Liver (tissue), 9 donors: ENCODE data around the gene RASGRP4. TPM values are rescaled to one million over a fixed set of nuclear protein-coding genes. Genes with fewer than 3 reads are reported as not detected.

Experiments used
- DNase-seq: peaks from one replicate; pipeline ENCODE4 v3.0.0-alpha.2; 2017; ENCODE audit warnings: low spot score
- H3K27ac ChIP-seq, 2 donors: one replicate each; pipeline ENCODE4 v1.7.0; 2013; ENCODE audit warnings: inconsistent platforms in 2 of 2, low read length in 2 of 2, control low read depth in 1 of 2, low read depth in 1 of 2, mild to moderate bottlenecking in 1 of 2
- H3K27me3 ChIP-seq, 4 donors: one replicate each; pipeline versions ENCODE4 v1.6.1 to v1.7.0; 2013; ENCODE audit warnings: low read length in 3 of 4, inconsistent platforms in 1 of 4, mild to moderate bottlenecking in 1 of 4, moderate library complexity in 1 of 4; ENCODE audit not compliant: control insufficient read depth in 4 of 4, insufficient read depth in 4 of 4
- H3K36me3 ChIP-seq, 4 donors: one replicate each; pipeline versions ENCODE4 v1.6.1 to v1.7.0; 2013; ENCODE audit warnings: low read length in 3 of 4, mild to moderate bottlenecking in 3 of 4, low read depth in 1 of 4, moderate library complexity in 1 of 4; ENCODE audit not compliant: control insufficient read depth in 4 of 4, insufficient read depth in 3 of 4
- H3K4me1 ChIP-seq, 4 donors: one replicate each; pipeline versions ENCODE4 v1.6.1 to v1.7.0; 2013; ENCODE audit warnings: low read length in 3 of 4, mild to moderate bottlenecking in 3 of 4, moderate library complexity in 1 of 4; ENCODE audit not compliant: control insufficient read depth in 4 of 4, insufficient read depth in 4 of 4
- H3K4me3 ChIP-seq, 3 donors: one replicate each; pipeline versions ENCODE4 v1.6.1 to v1.7.0; 2013; ENCODE audit warnings: low read length in 3 of 3, control low read depth in 1 of 3, low read depth in 1 of 3, mild to moderate bottlenecking in 1 of 3
- H3K9ac ChIP-seq, 2 donors: one replicate each; pipeline ENCODE4 v1.7.0; 2013; ENCODE audit warnings: low read length in 2 of 2, mild to moderate bottlenecking in 2 of 2, moderate library complexity in 2 of 2, control low read depth in 1 of 2, low read depth in 1 of 2
- H3K9me3 ChIP-seq, 4 donors: one replicate each; pipeline versions ENCODE4 v1.6.1 to v1.7.0; 2013; ENCODE audit warnings: low read length in 3 of 4; ENCODE audit not compliant: control insufficient read depth in 4 of 4
- ATF3 ChIP-seq: IDR thresholded peaks from 2 replicates; pipeline ENCODE4 v1.6.1; 2016; ENCODE audit warnings: antibody characterized with exemption
- EGR1 ChIP-seq, 2 donors: IDR thresholded peaks; 2 replicates each; pipeline ENCODE4 v1.6.1; 2016 to 2018; ENCODE audit warnings: antibody characterized with exemption in 2 of 2, low read depth in 2 of 2
- FOXA1 ChIP-seq: IDR thresholded peaks from 2 replicates; pipeline ENCODE4 v1.6.1; 2016; ENCODE audit warnings: antibody characterized with exemption
- FOXA2 ChIP-seq: IDR thresholded peaks from 2 replicates; pipeline ENCODE4 v1.6.1; 2016; ENCODE audit warnings: antibody characterized with exemption
- GABPA ChIP-seq, 2 donors: IDR thresholded peaks in 1 of 2; conservative IDR thresholded peaks in 1 of 2; 2 replicates each; pipeline ENCODE4 v1.6.1; 2016; ENCODE audit warnings: antibody characterized with exemption in 2 of 2, mild to moderate bottlenecking in 1 of 2, moderate library complexity in 1 of 2
- HNF4A ChIP-seq, 2 donors: conservative IDR thresholded peaks; 2 replicates each; pipeline ENCODE4 v1.6.1; 2016; ENCODE audit warnings: antibody characterized with exemption in 2 of 2, mild to moderate bottlenecking in 2 of 2
- HNF4G ChIP-seq: IDR thresholded peaks from 2 replicates; pipeline ENCODE4 v1.6.1; 2016; ENCODE audit warnings: antibody characterized with exemption
- JUND ChIP-seq, 2 donors: IDR thresholded peaks; 2 replicates each; pipeline ENCODE4 v1.6.1; 2016; ENCODE audit warnings: antibody characterized with exemption in 2 of 2
- NR2F2 ChIP-seq: IDR thresholded peaks from 2 replicates; pipeline ENCODE4 v1.6.1; 2016; ENCODE audit warnings: antibody characterized with exemption
- RAD21 ChIP-seq, 2 donors: IDR thresholded peaks; 2 replicates each; pipeline ENCODE4 v1.6.1; 2016; ENCODE audit warnings: antibody characterized with exemption in 2 of 2, mild to moderate bottlenecking in 2 of 2
- RXRA ChIP-seq, 2 donors: IDR thresholded peaks; 2 replicates each; pipeline ENCODE4 v1.6.1; 2017 to 2018; ENCODE audit warnings: antibody characterized with exemption in 2 of 2, mild to moderate bottlenecking in 1 of 2
- SP1 ChIP-seq: IDR thresholded peaks from 2 replicates; pipeline ENCODE4 v1.6.1; 2018; ENCODE audit warnings: antibody characterized with exemption, mild to moderate bottlenecking
- TAF1 ChIP-seq: conservative IDR thresholded peaks from 2 replicates; pipeline ENCODE4 v1.6.1; 2016; ENCODE audit warnings: antibody characterized with exemption, mild to moderate bottlenecking
- YY1 ChIP-seq: IDR thresholded peaks from 2 replicates; pipeline ENCODE4 v1.6.1; 2016; ENCODE audit warnings: antibody characterized with exemption, mild to moderate bottlenecking
- ZBTB33 ChIP-seq: IDR thresholded peaks from 2 replicates; pipeline ENCODE4 v1.6.1; 2016; ENCODE audit warnings: antibody characterized with exemption
- WGBS: extraction: QIAGEN DNeasy Blood & Tissue Kit; methylation state at CpG from one replicate; pipeline ENCODE4 v1.1.7; 2013; 5-methylcytosine and 5-hydroxymethylcytosine counted together
- polyA plus RNA-seq, 2 donors: library from polyadenylated mRNA; stranded (reverse) in 1 of 2; unstranded in 1 of 2; fragments of 200-250 nt in 1 of 2; fragments of >200 nt in 1 of 2; fragmentation: Nextera tagmentation in 1 of 2; extraction: Ambion mirVana in 1 of 2; gene quantifications; one replicate each; pipeline versions ENCODE4 v1.2.1 to v1.2.3, GENCODE V29; 2013 to 2015
- total RNA-seq, 2 donors: library from RNA; depleted of rRNA; stranded (reverse); fragments of >200 nt; gene quantifications; one replicate each; pipeline ENCODE4 v1.2.3, GENCODE V29; 2014
- TF ChIP-seq, protein P1 (sequence below): IDR thresholded peaks from 2 replicates; pipeline ENCODE4 v1.6.1; 2016; ENCODE audit warnings: antibody characterized with exemption, mild to moderate bottlenecking
- donor health status: healthy.
- donor health status: healthy.
- donor health status: healthy.
- donor health status: healthy.
- donor health status: healthy.

The RASGRP4 gene
- total and polyA plus RNA-seq, 4 donors: 0.60 to 2.4 (median 1.6) TPM

DNA sequence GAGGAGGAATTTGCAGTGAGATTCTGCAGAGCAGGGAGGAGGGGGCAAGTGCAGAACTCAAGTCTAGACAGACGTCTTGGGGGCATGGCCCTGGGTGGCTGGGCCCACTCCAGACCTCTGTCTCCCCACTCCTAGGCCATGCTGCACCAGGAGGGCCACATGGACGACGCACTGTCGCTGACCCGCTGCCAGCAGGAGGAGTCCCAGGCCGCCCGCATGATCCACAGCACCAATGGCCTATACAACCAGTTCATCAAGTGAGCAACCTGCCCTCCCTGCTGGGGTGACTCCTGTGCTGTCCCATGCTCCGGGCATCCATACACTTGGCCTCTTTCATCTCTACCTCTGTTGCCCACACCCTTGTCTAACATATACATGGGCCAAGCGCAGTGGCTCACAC lies 25.6 kb upstream of the RASGRP4 start:
- H3K4me3 ChIP-seq: no peak overlapping the region
- WGBS: 91% methylated on average over 9 of the region's 9 CpGs
- no peak for DNase-seq
- H3K27me3 ChIP-seq: no peaks in the 10 kb centered on the region
- H3K4me1 ChIP-seq: no peaks in the 10 kb centered on the region
- H3K36me3 ChIP-seq: no peaks in the 10 kb centered on the region
- H3K9me3 ChIP-seq: no peaks in the 10 kb centered on the region
- TF ChIP-seq FOXA1 (no peak), GABPA (IDR thresholded peaks at IDR 0.05 in 1 of 2, conservative IDR thresholded peaks at IDR 0.05 in 1 of 2) (no peak), HNF4G (no peak), RXRA (IDR thresholded peaks at IDR 0.05) (no peak), HNF4A (conservative IDR thresholded peaks at IDR 0.05) (no peak), RAD21 (IDR thresholded peaks at IDR 0.05) (no peak), SP1 (no peak), JUND (IDR thresholded peaks at IDR 0.05) (no peak), FOXA2 (no peak), EGR1 (IDR thresholded peaks at IDR 0.05; ENCODE audit: low read depth in 2 of 2) (no peak), TAF1 (no peak), NR2F2 (no peak), ATF3 (no peak)
- TF ChIP-seq, protein P1, sequence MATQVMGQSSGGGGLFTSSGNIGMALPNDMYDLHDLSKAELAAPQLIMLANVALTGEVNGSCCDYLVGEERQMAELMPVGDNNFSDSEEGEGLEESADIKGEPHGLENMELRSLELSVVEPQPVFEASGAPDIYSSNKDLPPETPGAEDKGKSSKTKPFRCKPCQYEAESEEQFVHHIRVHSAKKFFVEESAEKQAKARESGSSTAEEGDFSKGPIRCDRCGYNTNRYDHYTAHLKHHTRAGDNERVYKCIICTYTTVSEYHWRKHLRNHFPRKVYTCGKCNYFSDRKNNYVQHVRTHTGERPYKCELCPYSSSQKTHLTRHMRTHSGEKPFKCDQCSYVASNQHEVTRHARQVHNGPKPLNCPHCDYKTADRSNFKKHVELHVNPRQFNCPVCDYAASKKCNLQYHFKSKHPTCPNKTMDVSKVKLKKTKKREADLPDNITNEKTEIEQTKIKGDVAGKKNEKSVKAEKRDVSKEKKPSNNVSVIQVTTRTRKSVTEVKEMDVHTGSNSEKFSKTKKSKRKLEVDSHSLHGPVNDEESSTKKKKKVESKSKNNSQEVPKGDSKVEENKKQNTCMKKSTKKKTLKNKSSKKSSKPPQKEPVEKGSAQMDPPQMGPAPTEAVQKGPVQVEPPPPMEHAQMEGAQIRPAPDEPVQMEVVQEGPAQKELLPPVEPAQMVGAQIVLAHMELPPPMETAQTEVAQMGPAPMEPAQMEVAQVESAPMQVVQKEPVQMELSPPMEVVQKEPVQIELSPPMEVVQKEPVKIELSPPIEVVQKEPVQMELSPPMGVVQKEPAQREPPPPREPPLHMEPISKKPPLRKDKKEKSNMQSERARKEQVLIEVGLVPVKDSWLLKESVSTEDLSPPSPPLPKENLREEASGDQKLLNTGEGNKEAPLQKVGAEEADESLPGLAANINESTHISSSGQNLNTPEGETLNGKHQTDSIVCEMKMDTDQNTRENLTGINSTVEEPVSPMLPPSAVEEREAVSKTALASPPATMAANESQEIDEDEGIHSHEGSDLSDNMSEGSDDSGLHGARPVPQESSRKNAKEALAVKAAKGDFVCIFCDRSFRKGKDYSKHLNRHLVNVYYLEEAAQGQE: no peak
- H3K9ac ChIP-seq: no peak overlapping the region
- no peak overlapping the region for H3K27ac ChIP-seq

DNA sequence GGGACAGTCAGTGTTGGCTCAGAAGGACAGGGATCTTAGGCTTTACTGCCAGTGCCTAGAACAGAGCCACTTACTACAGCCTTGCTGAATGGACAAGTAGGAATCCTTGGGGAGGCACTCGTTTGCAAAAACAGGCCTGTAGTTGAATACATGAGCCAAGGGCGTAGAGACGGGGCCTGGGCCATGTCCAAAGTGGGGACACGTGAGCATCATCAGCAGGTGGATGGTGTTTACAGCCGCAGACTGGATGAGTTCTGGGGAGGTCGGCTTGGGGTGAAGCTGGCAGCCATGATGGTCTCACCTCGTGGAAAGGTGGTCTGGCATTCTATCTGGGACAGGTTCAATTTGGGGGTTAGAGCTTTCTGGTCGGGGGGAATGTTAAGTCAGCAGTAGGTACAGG lies 25.0 kb upstream of the RASGRP4 start:
- H3K27me3 ChIP-seq: no peaks in the 10 kb centered on the region
- H3K9ac ChIP-seq: no peak overlapping the region
- no peaks in the 10 kb centered on the region for H3K36me3 ChIP-seq
- TF ChIP-seq TAF1 (no peak), ATF3 (no peak), HNF4A (conservative IDR thresholded peaks at IDR 0.05) (no peak), NR2F2 (no peak), HNF4G (no peak), ZBTB33 (no peak), YY1 (no peak), FOXA2 (no peak), RAD21 (IDR thresholded peaks at IDR 0.05) (no peak), EGR1 (IDR thresholded peaks at IDR 0.05; ENCODE audit: low read depth in 2 of 2) (no peak), RXRA (IDR thresholded peaks at IDR 0.05) (no peak)
- TF ChIP-seq, protein P1: no peak
- H3K9me3 ChIP-seq: no peaks in the 10 kb centered on the region
- WGBS: 85% methylated on average over 8 of the region's 8 CpGs
- H3K4me1 ChIP-seq: no peaks in the 10 kb centered on the region
- H3K4me3 ChIP-seq: no peak overlapping the region
- no peak for DNase-seq
- no peak overlapping the region for H3K27ac ChIP-seq
